ENCODE results near the gene SYT2.

DNA sequence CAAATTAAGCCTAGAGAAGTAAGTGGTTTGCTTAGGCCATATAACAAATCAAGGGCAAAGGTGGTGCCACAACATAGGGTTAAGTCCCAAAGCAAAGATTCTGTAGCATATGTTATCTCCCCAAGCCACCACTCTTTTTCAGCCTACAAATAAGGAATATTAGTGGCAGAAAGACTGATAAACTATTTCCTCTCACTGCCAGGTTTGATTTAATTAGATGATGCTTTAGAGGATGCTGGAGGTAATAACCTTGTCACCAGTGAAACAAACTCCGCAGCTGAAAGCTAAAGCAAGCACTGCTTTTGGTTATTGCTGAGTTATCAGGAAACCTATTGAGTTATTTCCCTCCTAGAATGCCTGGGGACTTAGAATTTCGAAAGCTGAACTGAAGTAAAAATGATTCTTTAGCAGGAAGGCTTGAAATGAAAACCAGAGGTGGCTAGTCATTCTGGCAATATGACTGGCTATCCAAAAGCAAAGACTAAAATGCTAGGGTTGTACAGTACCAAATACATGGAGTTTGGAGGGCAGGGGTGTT is 145.2 kb downstream of the SYT2 start:
- TF ChIP-seq SMC3 (conservative IDR thresholded peaks at IDR 0.05; ENCODE audit: insufficient read depth, low read depth, low read length) (no peak), ELK1 (CRISPR knock-in tag; IDR thresholded peaks at IDR 0.05) (no peak), SIN3A (IDR thresholded peaks at IDR 0.05; ENCODE audit: borderline replicate concordance in 2 of 2, control insufficient read depth in 1 of 2, low read depth in 2 of 2, low read length in 2 of 2) (no peak), BRD9 (IDR thresholded peaks at IDR 0.05; ENCODE audit: low read depth, partially characterized antibody) (no peak), CREB1 (IDR thresholded peaks at IDR 0.05) (no peak), CREB1 (CRISPR knock-in tag; IDR thresholded peaks at IDR 0.05) (no peak), CEBPB (tag; IDR thresholded peaks at IDR 0.05) (no peak), CTCF (IDR thresholded peaks at IDR 0.05 in 2 of 3, conservative IDR thresholded peaks at IDR 0.05 in 1 of 3; ENCODE audit: insufficient read depth in 2 of 3, low read depth in 1 of 3, low read length in 3 of 3) (no peak), BCOR (IDR thresholded peaks at IDR 0.05) (no peak), ZFX (CRISPR knock-in tag; IDR thresholded peaks at IDR 0.05) (no peak), KLF16 (IDR thresholded peaks at IDR 0.05) (no peak)
- TF ChIP-seq, protein P1, sequence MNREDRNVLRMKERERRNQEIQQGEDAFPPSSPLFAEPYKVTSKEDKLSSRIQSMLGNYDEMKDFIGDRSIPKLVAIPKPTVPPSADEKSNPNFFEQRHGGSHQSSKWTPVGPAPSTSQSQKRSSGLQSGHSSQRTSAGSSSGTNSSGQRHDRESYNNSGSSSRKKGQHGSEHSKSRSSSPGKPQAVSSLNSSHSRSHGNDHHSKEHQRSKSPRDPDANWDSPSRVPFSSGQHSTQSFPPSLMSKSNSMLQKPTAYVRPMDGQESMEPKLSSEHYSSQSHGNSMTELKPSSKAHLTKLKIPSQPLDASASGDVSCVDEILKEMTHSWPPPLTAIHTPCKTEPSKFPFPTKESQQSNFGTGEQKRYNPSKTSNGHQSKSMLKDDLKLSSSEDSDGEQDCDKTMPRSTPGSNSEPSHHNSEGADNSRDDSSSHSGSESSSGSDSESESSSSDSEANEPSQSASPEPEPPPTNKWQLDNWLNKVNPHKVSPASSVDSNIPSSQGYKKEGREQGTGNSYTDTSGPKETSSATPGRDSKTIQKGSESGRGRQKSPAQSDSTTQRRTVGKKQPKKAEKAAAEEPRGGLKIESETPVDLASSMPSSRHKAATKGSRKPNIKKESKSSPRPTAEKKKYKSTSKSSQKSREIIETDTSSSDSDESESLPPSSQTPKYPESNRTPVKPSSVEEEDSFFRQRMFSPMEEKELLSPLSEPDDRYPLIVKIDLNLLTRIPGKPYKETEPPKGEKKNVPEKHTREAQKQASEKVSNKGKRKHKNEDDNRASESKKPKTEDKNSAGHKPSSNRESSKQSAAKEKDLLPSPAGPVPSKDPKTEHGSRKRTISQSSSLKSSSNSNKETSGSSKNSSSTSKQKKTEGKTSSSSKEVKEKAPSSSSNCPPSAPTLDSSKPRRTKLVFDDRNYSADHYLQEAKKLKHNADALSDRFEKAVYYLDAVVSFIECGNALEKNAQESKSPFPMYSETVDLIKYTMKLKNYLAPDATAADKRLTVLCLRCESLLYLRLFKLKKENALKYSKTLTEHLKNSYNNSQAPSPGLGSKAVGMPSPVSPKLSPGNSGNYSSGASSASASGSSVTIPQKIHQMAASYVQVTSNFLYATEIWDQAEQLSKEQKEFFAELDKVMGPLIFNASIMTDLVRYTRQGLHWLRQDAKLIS (CRISPR knock-in tag; IDR thresholded peaks at IDR 0.05) = no peak
